LNCaP clone FGC (cell line): ENCODE measurements around the gene SLC26A6.

Experiments
- DNase-seq: peaks from one replicate; pipeline ENCODE4 v3.0.0-alpha.2; 2011; ENCODE audit warnings: low read depth
- H3K4me3 ChIP-seq: 2 replicates; pipeline ENCODE4 v1.5.1; 2011; ENCODE audit warnings: mild to moderate bottlenecking, low read depth, low read length, control low read depth
- TF ChIP-seq, protein P1 (sequence below): IDR thresholded peaks from 2 replicates; pipeline ENCODE4 v1.5.1; 2012; ENCODE audit warnings: mild to moderate bottlenecking; ENCODE audit not compliant: control insufficient read depth, insufficient read depth; ENCODE audit errors: extremely low read depth

SLC26A6 gene

DNA sequence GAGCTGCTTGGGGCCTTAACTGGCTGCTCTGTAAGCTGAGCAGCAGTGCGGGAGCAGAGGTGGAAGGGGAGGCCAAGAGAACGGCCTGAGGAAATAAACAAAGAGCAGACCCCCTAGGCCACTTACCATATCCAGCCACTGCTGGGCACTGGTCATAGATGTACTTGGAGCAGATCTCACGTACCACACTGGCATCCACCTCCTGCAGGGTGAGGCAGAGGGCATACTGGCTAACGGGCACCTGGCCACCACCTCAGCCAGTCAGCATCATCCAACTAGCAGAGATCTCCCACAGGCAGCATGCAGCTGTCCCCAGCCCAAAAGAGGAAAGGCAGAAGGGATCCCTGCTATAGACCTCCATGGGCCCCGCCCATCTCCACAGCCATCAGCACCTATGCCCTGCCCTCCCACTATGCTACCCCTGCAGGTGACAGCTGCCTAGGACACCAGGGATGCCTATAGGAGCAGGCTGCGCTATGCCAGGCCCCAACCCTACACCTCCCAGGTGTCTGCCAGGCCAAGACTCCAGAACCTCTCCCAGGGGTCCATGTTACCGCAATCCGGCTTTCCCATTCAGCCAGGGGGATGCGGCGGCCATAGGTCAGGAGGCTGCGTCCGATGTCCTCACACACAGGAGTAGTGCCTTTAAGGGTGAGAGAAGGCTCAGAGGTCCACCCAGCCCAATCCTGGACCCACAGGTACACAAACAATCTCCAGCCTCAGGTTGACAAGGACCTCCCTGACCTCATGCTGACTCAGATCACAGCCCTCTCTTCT lies 35.6 kb downstream of the SLC26A6 start:
- DNase-seq = no peak
- no peak overlapping the region for H3K4me3 ChIP-seq
- TF ChIP-seq, protein P1, sequence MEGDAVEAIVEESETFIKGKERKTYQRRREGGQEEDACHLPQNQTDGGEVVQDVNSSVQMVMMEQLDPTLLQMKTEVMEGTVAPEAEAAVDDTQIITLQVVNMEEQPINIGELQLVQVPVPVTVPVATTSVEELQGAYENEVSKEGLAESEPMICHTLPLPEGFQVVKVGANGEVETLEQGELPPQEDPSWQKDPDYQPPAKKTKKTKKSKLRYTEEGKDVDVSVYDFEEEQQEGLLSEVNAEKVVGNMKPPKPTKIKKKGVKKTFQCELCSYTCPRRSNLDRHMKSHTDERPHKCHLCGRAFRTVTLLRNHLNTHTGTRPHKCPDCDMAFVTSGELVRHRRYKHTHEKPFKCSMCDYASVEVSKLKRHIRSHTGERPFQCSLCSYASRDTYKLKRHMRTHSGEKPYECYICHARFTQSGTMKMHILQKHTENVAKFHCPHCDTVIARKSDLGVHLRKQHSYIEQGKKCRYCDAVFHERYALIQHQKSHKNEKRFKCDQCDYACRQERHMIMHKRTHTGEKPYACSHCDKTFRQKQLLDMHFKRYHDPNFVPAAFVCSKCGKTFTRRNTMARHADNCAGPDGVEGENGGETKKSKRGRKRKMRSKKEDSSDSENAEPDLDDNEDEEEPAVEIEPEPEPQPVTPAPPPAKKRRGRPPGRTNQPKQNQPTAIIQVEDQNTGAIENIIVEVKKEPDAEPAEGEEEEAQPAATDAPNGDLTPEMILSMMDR = no peak

DNA sequence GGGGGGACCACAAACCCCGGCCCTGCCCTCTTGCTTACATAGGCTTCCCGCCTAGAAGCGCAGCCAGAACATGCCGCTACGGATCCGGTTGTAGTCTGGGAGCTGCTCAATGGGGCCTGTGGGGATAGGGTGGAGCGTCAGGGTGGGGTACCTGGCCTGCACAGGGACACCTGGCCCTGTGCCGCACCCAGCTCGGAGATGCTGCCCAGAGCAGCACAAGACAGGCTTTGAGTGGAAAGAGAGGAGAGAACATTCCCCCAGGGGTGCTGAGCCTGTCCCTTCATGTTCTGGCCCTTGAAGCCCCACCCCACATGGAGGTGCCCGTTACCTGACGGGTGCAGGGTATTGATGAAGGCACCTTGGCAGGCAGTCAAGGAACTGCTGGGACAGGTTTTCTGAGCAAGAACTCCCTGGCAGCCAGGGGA lies 36.2 kb downstream of the SLC26A6 start:
- TF ChIP-seq, protein P1 = no peak
- peak; percentile 8 for DNase-seq
- H3K4me3 ChIP-seq = no peak overlapping the region

DNA sequence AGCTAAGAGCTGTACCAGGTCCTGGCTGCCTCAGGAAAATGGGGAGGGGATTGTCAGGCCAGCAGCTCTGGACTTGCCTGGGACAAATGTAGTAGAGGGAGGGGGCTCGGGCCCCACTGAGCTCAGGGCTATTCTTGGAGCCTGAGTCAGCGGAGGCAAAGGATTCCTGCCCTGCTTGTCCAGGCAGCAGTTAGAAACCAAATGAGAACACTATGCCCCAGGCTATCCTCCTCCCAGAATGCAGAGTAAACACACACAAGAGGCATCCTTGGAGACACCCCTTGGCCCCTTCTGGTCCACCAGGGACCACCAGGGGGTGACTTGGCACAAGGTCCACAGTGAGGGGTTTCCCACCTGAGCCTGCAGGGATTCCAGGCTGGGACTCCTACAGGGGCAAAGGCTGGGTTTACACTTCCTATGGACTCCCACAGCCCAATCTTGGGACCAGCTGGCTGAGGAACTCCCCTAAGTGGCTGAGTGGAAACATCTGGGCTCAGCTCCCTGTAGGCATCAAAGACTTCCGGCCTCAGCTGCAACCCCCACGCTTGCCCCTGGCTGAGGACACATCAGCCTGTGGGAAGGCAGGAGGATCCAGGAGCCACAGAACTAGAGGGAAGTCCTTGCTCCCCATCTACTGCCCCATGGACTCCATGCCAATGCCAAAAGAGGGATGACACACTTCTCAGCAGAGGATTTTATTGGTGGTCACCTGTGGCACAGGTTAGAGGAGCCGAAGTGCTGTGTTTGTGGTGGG lies 36.8 kb downstream of the SLC26A6 start:
- TF ChIP-seq, protein P1 = no peak
- no peak overlapping the region for H3K4me3 ChIP-seq

DNA sequence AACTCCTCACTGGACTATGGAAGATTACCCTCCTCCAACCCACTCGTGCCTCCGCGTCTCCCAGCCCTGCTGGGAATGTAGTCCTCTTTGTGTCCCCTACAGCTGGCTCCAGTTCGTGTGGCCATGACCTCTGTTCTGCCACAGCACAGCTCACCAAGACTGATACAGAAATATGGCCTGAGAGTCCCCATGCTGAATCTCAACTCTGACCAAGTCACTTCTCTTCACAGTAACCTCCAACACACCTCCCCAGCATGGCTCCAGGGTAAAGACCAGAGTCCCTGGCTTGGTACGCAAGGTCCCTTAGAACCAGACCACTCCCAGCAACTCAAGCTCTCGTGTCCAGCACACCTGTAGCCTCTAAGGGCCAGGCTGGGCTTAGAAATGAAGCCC lies 37.9 kb downstream of the SLC26A6 start:
- TF ChIP-seq, protein P1 = no peak

More for the DNA sequence above, 36.8 kb downstream of the SLC26A6 start:
- DNase-seq = peak; percentile 7

DNA sequence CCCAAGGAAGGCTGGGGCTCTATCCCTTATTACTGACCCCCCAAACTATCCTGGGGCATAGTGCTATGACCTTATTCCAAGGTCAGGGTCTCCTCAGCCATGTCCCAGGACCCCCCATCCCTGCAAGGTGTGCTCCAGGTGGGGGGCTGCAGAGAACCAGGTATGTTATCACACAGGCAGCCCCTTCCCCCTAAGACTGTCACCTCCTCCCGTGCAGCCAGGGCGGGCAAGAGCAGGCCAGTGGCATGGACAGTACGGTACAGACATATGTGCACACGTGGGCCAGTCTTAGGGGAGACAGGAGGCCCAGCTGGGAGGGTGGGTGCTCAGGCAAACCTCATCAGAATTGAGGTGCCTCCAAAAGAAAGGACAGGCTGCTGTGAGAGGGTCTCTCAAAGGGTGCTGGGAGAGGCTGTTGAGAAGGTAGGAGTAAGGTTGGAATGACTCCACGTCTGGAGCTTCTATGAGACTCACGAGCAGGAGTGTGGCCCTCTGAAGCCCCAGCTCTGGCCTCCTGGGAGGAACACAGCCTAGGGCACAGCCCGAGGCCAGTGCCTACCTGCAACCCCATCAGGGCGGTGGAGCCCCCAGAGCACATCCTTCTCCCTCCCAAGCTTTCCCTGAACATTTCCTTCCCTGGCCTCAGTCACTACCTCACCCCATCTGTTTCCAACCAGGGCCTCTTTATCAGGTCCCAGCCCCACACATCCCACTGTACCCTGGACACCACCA lies 38.4 kb downstream of the SLC26A6 start:
- TF ChIP-seq, protein P1 = no peak
- DNase-seq = no peak
- H3K4me3 ChIP-seq = no peak overlapping the region

More for the DNA sequence above, 37.9 kb downstream of the SLC26A6 start:
- H3K4me3 ChIP-seq = no peak overlapping the region
- no peak for DNase-seq

DNA sequence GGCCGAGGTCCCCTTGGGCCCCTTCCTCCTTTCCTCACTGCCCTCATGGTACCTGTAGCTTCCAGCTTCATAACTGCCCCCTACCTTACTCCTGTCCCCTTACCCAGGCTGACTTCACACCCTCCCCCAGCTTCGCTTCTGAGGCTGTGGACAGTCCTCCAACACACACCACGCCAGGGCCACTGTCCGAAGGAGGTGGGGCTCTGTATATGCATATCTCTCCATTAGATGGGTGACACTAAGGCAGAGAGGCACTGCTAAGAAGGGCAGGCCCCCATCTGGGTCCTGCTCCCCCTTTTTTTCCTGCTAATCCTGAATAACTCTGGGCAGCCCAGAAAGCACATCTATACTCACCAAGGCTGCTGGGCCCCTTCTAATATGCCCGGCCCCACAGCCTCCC lies 39.1 kb downstream of the SLC26A6 start:
- no peak overlapping the region for H3K4me3 ChIP-seq
- TF ChIP-seq, protein P1 = no peak
- DNase-seq = no peak
